Hepatic stellate cell (primary cell): ENCODE results near the gene SZT2.
"Not testable (repeated sequence)": the region's sequence is repeated elsewhere in the genome, so short reads cannot be mapped to it uniquely, and the experiment has no call there.

Source experiments
- DNase-seq: peaks from one replicate; pipeline ENCODE4 v3.0.0; 2011; ENCODE audit warnings: low spot score

The SZT2 gene

GRCh38 chr1:43388613-43389012, 1.1 kb upstream of the SZT2 start:
- no peak for DNase-seq

- no peak for DNase-seq
Observed at GRCh38 chr1:43392702-43393101, 3.0 kb downstream of the SZT2 start.

- DNase-seq: no peak
Observed at GRCh38 chr1:43395523-43395922, 5.8 kb downstream of the SZT2 start.

- DNase-seq: no peak
Observed at GRCh38 chr1:43396059-43396458, 6.4 kb downstream of the SZT2 start.

GRCh38 chr1:43398227-43398626, 8.5 kb downstream of the SZT2 start:
- DNase-seq: no peak

- DNase-seq: not testable (repeated sequence)
Observed at GRCh38 chr1:43400441-43400840, 10.7 kb downstream of the SZT2 start.

GRCh38 chr1:43402089-43402865, 12.6 kb downstream of the SZT2 start:
- DNase-seq: no peak

GRCh38 chr1:43404353-43404752, 14.7 kb downstream of the SZT2 start:
- DNase-seq: no peak

GRCh38 chr1:43405219-43405875, 15.6 kb downstream of the SZT2 start:
- DNase-seq: no peak

GRCh38 chr1:43405876-43406234, 16.2 kb downstream of the SZT2 start:
- no peak for DNase-seq

- DNase-seq: no peak
Observed at GRCh38 chr1:43410571-43410970, 20.9 kb downstream of the SZT2 start.

- not testable (repeated sequence) for DNase-seq
Observed at GRCh38 chr1:43413426-43413825, 23.7 kb downstream of the SZT2 start.

- peak; percentile 44 for DNase-seq
Observed at GRCh38 chr1:43414634-43415223, 25.0 kb downstream of the SZT2 start.

GRCh38 chr1:43415901-43416300, 26.2 kb downstream of the SZT2 start:
- no peak for DNase-seq

GRCh38 chr1:43418858-43419257, 29.2 kb downstream of the SZT2 start:
- no peak for DNase-seq

- no peak for DNase-seq
Observed at GRCh38 chr1:43419627-43420425, 30.1 kb downstream of the SZT2 start.

- no peak for DNase-seq
Observed at GRCh38 chr1:43420874-43421273, 31.2 kb downstream of the SZT2 start.

- DNase-seq: no peak
Observed at GRCh38 chr1:43421396-43421795, 31.7 kb downstream of the SZT2 start.

- DNase-seq: no peak
Observed at GRCh38 chr1:43421976-43422750, 32.5 kb downstream of the SZT2 start.

GRCh38 chr1:43422995-43423671, 33.4 kb downstream of the SZT2 start:
- DNase-seq: no peak
